Thyroid gland (tissue), 4 donors: Measurements from ENCODE around the gene NPBWR2.
"Not testable (repeated sequence)": the region's sequence is repeated elsewhere in the genome, so short reads cannot be mapped to it uniquely, and the experiment has no call there.

ENCODE experiments used
- POLR2A ChIP-seq, 2 donors: fragments of 450-650 bp; IDR thresholded peaks; one replicate each; pipeline ENCODE4 v1.6.1; 2017; ENCODE audit warnings: antibody characterized with exemption in 2 of 2, mild to moderate bottlenecking in 2 of 2, moderate library complexity in 1 of 2
- TF ChIP-seq, protein P1 (sequence below), 6 experiments: fragments of 200-600 bp in 3 of 6; fragments of 450-650 bp in 3 of 6; sonication (generic) in 3 of 6; IDR thresholded peaks; one replicate each; pipeline ENCODE4 v1.5.1; 2016 to 2019; ENCODE audit warnings: antibody characterized with exemption in 6 of 6, mild to moderate bottlenecking in 2 of 6, inconsistent platforms in 1 of 6, moderate library complexity in 1 of 6

DNA sequence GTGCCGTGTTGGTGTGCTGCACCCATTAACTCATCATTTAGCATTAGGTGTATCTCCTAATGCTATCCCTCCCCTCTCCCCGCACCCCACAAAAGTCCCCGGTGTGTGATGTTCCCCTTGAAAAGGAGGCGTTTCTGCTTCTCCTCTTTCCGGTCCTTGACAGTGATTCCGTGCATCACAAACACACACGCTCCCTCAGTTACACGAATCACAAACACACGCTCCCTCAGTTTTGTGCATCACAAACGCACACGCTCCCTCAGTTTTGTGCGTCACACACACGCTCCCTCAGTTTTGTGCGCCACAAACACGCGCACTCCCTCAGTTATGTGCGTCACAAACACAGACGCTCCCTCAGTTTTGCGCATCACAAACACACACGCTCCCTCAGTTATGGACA, 27.4 kb upstream of the NPBWR2 start:
- not testable (repeated sequence) for TF ChIP-seq POLR2A (IDR thresholded peaks at IDR 0.05)
- TF ChIP-seq, protein P1, sequence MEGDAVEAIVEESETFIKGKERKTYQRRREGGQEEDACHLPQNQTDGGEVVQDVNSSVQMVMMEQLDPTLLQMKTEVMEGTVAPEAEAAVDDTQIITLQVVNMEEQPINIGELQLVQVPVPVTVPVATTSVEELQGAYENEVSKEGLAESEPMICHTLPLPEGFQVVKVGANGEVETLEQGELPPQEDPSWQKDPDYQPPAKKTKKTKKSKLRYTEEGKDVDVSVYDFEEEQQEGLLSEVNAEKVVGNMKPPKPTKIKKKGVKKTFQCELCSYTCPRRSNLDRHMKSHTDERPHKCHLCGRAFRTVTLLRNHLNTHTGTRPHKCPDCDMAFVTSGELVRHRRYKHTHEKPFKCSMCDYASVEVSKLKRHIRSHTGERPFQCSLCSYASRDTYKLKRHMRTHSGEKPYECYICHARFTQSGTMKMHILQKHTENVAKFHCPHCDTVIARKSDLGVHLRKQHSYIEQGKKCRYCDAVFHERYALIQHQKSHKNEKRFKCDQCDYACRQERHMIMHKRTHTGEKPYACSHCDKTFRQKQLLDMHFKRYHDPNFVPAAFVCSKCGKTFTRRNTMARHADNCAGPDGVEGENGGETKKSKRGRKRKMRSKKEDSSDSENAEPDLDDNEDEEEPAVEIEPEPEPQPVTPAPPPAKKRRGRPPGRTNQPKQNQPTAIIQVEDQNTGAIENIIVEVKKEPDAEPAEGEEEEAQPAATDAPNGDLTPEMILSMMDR (IDR thresholded peaks at IDR 0.05), result not testable (repeated sequence)
